Nephron (organoid): ENCODE data around the gene KIAA0319L.

Experiments used
- H3K27ac Mint-ChIP-seq, 3 experiments: 2 replicates each; pipeline ENCODE4 v1.8.0; 2020; ENCODE audit warnings: mixed read lengths in 3 of 3, mild to moderate bottlenecking in 2 of 3, moderate library complexity in 1 of 3
- H3K27me3 Mint-ChIP-seq: 2 replicates; pipeline ENCODE4 v1.8.0; 2021; ENCODE audit warnings: low read depth, mild to moderate bottlenecking, moderate library complexity, mixed read lengths
- H3K36me3 Mint-ChIP-seq: 2 replicates; pipeline ENCODE4 v1.8.0; 2020; ENCODE audit warnings: low read depth, mixed read lengths
- H3K4me1 Mint-ChIP-seq: 2 replicates; pipeline ENCODE4 v1.8.0; 2020; ENCODE audit warnings: mixed read lengths
- H3K4me3 Mint-ChIP-seq, 3 experiments: 2 replicates each; pipeline ENCODE4 v1.8.0; 2020; ENCODE audit warnings: mild to moderate bottlenecking in 3 of 3, mixed read lengths in 3 of 3, moderate library complexity in 2 of 3
- H3K9me3 Mint-ChIP-seq: 2 replicates; pipeline ENCODE4 v1.8.0; 2020; ENCODE audit warnings: mixed read lengths
- CTCF ChIP-seq, 3 experiments: fragments of 200-600 bp; sonication (generic); IDR thresholded peaks; one replicate each; pipeline ENCODE4 v1.5.0; 2021; ENCODE audit warnings: antibody characterized with exemption in 3 of 3; ENCODE audit not compliant: unreplicated experiment in 3 of 3

The KIAA0319L gene

DNA sequence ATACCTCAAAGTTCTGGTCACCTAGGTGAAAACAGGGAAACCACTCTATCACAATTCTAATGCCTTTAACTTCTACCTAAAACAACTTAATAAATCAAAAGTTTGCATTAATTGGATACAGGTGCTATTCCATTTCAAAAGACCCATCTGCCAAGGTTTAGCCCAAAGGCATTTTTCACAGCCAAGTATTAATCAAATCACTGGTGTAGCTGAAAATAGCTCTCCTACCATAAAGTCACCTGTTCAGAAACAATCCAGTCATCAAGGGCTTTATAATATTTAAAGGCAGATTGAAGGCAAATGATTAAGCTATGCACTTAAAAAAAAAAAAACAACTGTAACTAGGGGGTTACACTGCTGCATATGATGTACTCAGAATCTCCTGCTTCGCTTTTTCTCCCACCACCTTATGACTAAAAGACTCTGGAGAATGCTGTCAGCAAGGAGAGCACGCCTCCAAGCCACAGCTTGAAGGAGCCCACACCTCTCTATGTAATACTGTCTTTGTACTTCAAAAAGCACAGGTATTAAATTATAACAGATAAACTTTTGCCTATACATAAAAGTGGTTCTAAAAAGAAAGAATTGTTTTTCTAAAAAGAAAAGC is 20.5 kb downstream of the KIAA0319L start:
- Mint-ChIP-seq H3K9me3 (no peaks in the 10 kb centered on the region), H3K36me3 (peaks cover 46% of the 10 kb centered on the region), H3K27ac (peak overlapping the region in 2 of 3 experiments; percentile 38 to 49), H3K4me1 (peaks cover 35% of the 10 kb centered on the region), H3K4me3 (no peak overlapping the region), H3K27me3 (no peaks in the 10 kb centered on the region)
- TF ChIP-seq CTCF (IDR thresholded peaks at IDR 0.05; ENCODE audit: unreplicated experiment in 3 of 3), result no peak

DNA sequence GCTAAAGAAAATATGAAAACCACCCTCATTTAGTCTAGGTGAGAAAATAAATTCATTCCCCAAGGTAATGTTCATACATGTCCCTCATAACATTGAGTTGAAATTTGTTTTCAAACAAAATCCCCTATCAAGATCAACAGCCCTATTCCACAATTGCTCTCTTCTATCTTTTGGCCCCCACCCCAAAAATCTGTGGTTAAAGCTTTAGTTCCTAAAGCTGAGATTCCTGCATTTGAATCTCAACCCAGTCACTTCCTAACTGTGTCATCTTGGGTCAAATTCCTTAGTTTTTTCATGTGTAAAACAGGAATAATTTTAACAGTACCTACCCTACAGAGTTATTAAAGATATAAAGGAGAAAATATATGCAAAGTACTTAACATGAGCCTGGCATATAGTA is 22.0 kb downstream of the KIAA0319L start:
- H3K27ac Mint-ChIP-seq, result no peak overlapping the region
- no peak for TF ChIP-seq CTCF (IDR thresholded peaks at IDR 0.05; ENCODE audit: unreplicated experiment in 3 of 3)
- peaks cover 8% of the 10 kb centered on the region for H3K9me3 Mint-ChIP-seq
- H3K27me3 Mint-ChIP-seq, result no peaks in the 10 kb centered on the region
- peaks cover 33% of the 10 kb centered on the region for H3K4me1 Mint-ChIP-seq
- no peak overlapping the region for H3K4me3 Mint-ChIP-seq
- peaks cover 55% of the 10 kb centered on the region for H3K36me3 Mint-ChIP-seq

DNA sequence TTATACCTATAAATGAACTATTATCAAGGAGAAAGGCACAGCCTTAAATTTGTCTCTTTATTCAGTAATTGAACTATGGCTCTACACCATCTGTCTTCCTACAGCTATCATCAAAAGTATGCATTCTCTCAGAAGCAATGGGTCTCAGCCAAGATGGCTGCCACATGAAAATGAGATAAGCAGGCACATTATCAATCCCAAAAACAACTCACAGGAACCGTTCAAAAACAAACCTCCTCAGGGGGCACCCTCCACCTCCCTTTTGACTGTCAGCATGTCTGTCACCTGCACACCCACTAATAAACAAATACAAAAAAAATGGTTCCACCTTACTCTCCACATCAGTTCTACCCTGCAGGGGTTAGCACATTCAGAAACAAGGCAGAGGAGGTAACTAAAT is 23.6 kb downstream of the KIAA0319L start:
- no peak overlapping the region for H3K4me3 Mint-ChIP-seq

DNA sequence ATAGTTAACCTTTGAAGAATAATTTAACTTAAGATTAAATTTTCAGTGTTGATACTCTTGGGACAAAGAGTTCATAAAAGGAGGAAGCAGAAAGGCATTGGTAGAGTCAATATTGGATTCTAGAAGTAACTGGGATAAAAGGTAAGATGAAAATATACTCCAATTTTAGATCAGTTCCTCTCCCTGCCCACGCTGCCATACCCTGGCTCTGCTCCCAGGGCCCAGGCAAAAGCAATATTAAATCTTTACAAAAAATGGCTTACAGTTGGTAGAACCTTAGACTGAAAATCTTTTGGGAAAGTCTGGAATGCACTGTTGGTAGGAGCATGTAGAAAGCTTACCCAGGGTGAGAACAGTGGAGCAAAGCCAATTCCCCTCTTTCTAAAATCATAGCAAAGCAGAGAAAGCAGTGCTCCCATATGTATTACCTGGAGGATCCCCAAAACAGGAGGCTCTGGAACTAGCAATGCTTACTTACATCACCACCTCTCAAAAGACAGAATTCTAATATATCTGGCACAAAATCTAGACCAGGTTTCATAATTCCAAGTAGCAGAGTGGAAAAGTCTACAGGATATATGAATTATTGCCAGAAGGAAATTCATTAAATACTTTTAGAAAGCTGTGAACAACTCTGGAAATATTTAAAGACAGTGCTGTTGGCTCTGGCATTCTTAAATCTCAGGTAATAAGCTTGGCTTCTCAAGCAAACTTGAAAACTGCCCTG is 24.5 kb downstream of the KIAA0319L start:
- Mint-ChIP-seq H3K36me3 (peaks cover 78% of the 10 kb centered on the region), H3K9me3 (peaks cover 30% of the 10 kb centered on the region), H3K27me3 (no peaks in the 10 kb centered on the region), H3K4me3 (no peak overlapping the region), H3K27ac (no peak overlapping the region), H3K4me1 (peaks cover 18% of the 10 kb centered on the region)
- TF ChIP-seq CTCF (IDR thresholded peaks at IDR 0.05; ENCODE audit: unreplicated experiment in 3 of 3), result no peak

More for the DNA sequence above, 23.6 kb downstream of the KIAA0319L start:
- H3K27me3 Mint-ChIP-seq, result no peaks in the 10 kb centered on the region
- peaks cover 18% of the 10 kb centered on the region for H3K4me1 Mint-ChIP-seq
- no peak overlapping the region for H3K27ac Mint-ChIP-seq
- peaks cover 23% of the 10 kb centered on the region for H3K9me3 Mint-ChIP-seq
- TF ChIP-seq CTCF (IDR thresholded peaks at IDR 0.05; ENCODE audit: unreplicated experiment in 3 of 3), result no peak
- peaks cover 69% of the 10 kb centered on the region for H3K36me3 Mint-ChIP-seq

DNA sequence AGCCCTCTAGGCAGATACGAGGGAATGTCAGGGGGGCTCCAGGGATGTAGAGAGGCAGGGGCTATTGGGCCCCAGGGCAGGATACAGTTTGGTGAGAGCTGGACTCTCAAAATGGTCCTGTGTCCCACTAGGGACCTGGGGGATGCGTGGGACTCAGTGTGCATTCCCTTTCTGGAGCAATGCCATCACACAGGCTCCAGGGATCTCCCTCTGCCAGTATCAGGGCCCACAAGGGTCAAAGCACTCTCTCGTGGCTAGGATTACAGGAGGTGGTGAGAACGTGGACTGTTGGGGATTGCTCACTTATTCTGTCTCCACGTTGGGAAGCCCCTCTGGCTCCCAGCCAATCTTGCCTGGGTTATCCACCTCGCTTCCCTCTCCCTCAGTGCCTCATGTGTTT is 25.8 kb downstream of the KIAA0319L start:
- no peak for TF ChIP-seq CTCF (IDR thresholded peaks at IDR 0.05; ENCODE audit: unreplicated experiment in 3 of 3)
- Mint-ChIP-seq H3K27ac (no peak overlapping the region), H3K4me3 (no peak overlapping the region), H3K27me3 (no peaks in the 10 kb centered on the region), H3K36me3 (peaks cover 89% of the 10 kb centered on the region), H3K9me3 (peaks cover 39% of the 10 kb centered on the region), H3K4me1 (peaks cover 6% of the 10 kb centered on the region)

GRCh38 chr1:35530946-35531345 is 26.3 kb downstream of the KIAA0319L start:
- TF ChIP-seq CTCF (IDR thresholded peaks at IDR 0.05; ENCODE audit: unreplicated experiment in 3 of 3), result no peak
- peaks cover 39% of the 10 kb centered on the region for H3K9me3 Mint-ChIP-seq
- no peak overlapping the region for H3K4me3 Mint-ChIP-seq
- no peak overlapping the region for H3K27ac Mint-ChIP-seq
- H3K27me3 Mint-ChIP-seq, result no peaks in the 10 kb centered on the region
- peaks cover 88% of the 10 kb centered on the region for H3K36me3 Mint-ChIP-seq
- H3K4me1 Mint-ChIP-seq, result peaks cover 3% of the 10 kb centered on the region
